Neutrophil (primary cell): ENCODE results near the gene NOX3.

Experiments
- H3K27ac ChIP-seq: fragments of 200-600 bp; sonication (generic); 2 replicates; pipeline ENCODE4 v1.5.1; 2016; ENCODE audit warnings: mild to moderate bottlenecking, moderate library complexity
- H3K27me3 ChIP-seq: fragments of 200-600 bp; sonication (generic); 2 replicates; pipeline ENCODE4 v1.6.0; 2016; ENCODE audit warnings: mild to moderate bottlenecking
- H3K36me3 ChIP-seq: fragments of 200-600 bp; sonication (generic); 2 replicates; pipeline ENCODE4 v1.5.1; 2017
- H3K4me1 ChIP-seq, 2 experiments: fragments of 200-600 bp in 1 of 2; sonication (generic) in 1 of 2; 1 replicate in 1 of 2; 2 replicates in 1 of 2; pipeline versions ENCODE4 v1.5.1 to v1.6.1; 2013 to 2016; ENCODE audit warnings: low read depth in 1 of 2, low read length in 1 of 2, mild to moderate bottlenecking in 1 of 2, moderate library complexity in 1 of 2; ENCODE audit not compliant: control insufficient read depth in 1 of 2, insufficient read depth in 1 of 2
- H3K4me3 ChIP-seq, 2 experiments: fragments of 200-600 bp in 1 of 2; sonication (generic) in 1 of 2; 1 replicate in 1 of 2; 2 replicates in 1 of 2; pipeline ENCODE4 v1.5.1; 2013 to 2016; ENCODE audit warnings: low read depth in 1 of 2, low read length in 1 of 2, mild to moderate bottlenecking in 1 of 2, moderate library complexity in 1 of 2
- H3K9me3 ChIP-seq: fragments of 200-600 bp; sonication (generic); 2 replicates; pipeline ENCODE4 v1.5.1; 2016
- CTCF ChIP-seq: fragments of 200-600 bp; sonication (generic); IDR thresholded peaks from 2 replicates; pipeline ENCODE4 v1.5.1; 2016; ENCODE audit warnings: antibody characterized with exemption

The NOX3 gene

GRCh38 chr6:155354167-155354566 lies 101.5 kb downstream of the NOX3 start:
- Histone ChIP-seq H3K4me3 (no peak overlapping the region), H3K36me3 (no peaks in the 10 kb centered on the region), H3K9me3 (peaks cover 10% of the 10 kb centered on the region), H3K27ac (no peak overlapping the region), H3K4me1 (no peaks in the 10 kb centered on the region), H3K27me3 (no peaks in the 10 kb centered on the region)
- TF ChIP-seq CTCF = no peak

- no peaks in the 10 kb centered on the region for H3K36me3 ChIP-seq
- H3K4me1 ChIP-seq = no peaks in the 10 kb centered on the region
- H3K27me3 ChIP-seq = no peaks in the 10 kb centered on the region
- no peak overlapping the region for H3K4me3 ChIP-seq
- no peak for TF ChIP-seq CTCF
- H3K27ac ChIP-seq = no peak overlapping the region
- peaks cover 10% of the 10 kb centered on the region for H3K9me3 ChIP-seq
These were observed 102.8 kb downstream of the NOX3 start for GRCh38 chr6:155352811-155353210.

GRCh38 chr6:155352130-155352420 lies 103.6 kb downstream of the NOX3 start:
- H3K4me3 ChIP-seq = no peak overlapping the region
- H3K27me3 ChIP-seq = no peaks in the 10 kb centered on the region
- peaks cover 10% of the 10 kb centered on the region for H3K9me3 ChIP-seq
- H3K27ac ChIP-seq = no peak overlapping the region
- TF ChIP-seq CTCF = no peak
- H3K36me3 ChIP-seq = no peaks in the 10 kb centered on the region
- no peaks in the 10 kb centered on the region for H3K4me1 ChIP-seq

- H3K4me1 ChIP-seq = no peaks in the 10 kb centered on the region
- H3K27ac ChIP-seq = no peak overlapping the region
- H3K9me3 ChIP-seq = peaks cover 10% of the 10 kb centered on the region
- no peaks in the 10 kb centered on the region for H3K27me3 ChIP-seq
- H3K36me3 ChIP-seq = no peaks in the 10 kb centered on the region
- no peak overlapping the region for H3K4me3 ChIP-seq
- TF ChIP-seq CTCF = no peak
These were observed 104.1 kb downstream of the NOX3 start for GRCh38 chr6:155351273-155352129.

GRCh38 chr6:155349956-155350355 lies 105.7 kb downstream of the NOX3 start:
- no peak overlapping the region for H3K4me3 ChIP-seq
- no peak overlapping the region for H3K27ac ChIP-seq
- no peaks in the 10 kb centered on the region for H3K36me3 ChIP-seq
- no peaks in the 10 kb centered on the region for H3K4me1 ChIP-seq
- TF ChIP-seq CTCF = no peak
- peaks cover 10% of the 10 kb centered on the region for H3K9me3 ChIP-seq
- no peaks in the 10 kb centered on the region for H3K27me3 ChIP-seq
